ENCODE data around the gene KCNK4. TPM values are rescaled to one million over a fixed set of nuclear protein-coding genes. Genes with fewer than 3 reads are reported as not detected.

Gene KCNK4
- total and polyA plus RNA-seq, 4 donors = not detected

- peak overlapping the region in 1 of 3 donors; percentile 21 for H3K4me3 ChIP-seq (ENCODE audit: low read depth in 1 of 3, low read length in 3 of 3)
Measured at GRCh38 chr11:64340671-64341335, 49.7 kb downstream of the KCNK4 start.

More at GRCh38 chr11:64340671-64341335, 49.7 kb downstream of the KCNK4 start:
- DNase-seq (ENCODE audit: low spot score) = peak; percentile 82
- 46% methylated on average over 33 of the region's 33 CpGs for WGBS
- Histone ChIP-seq H3K36me3 (ENCODE audit: control insufficient read depth in 4 of 4, insufficient read depth in 3 of 4, low read depth in 1 of 4, low read length in 3 of 4) (no peaks in the 10 kb centered on the region), H3K27me3 (ENCODE audit: control insufficient read depth in 4 of 4, insufficient read depth in 4 of 4, low read length in 3 of 4) (no peaks in the 10 kb centered on the region), H3K9me3 (ENCODE audit: control insufficient read depth in 4 of 4, low read length in 3 of 4) (no peaks in the 10 kb centered on the region), H3K4me1 (ENCODE audit: control insufficient read depth in 4 of 4, insufficient read depth in 4 of 4, low read length in 3 of 4) (peaks cover 0 to 12% (median 7%) of the 10 kb centered on the region in 4 donors), H3K9ac (ENCODE audit: low read depth in 1 of 2, low read length in 2 of 2) (no peak overlapping the region), H3K27ac (ENCODE audit: low read depth in 1 of 2, low read length in 2 of 2) (peak overlapping the region; percentile 18 to 61)
- TF ChIP-seq JUND (IDR thresholded peaks at IDR 0.05) (no peak), SP1 (IDR thresholded peaks at IDR 0.05) (no peak), FOXA2 (IDR thresholded peaks at IDR 0.05) (no peak), NR2F2 (IDR thresholded peaks at IDR 0.05) (no peak), HNF4G (IDR thresholded peaks at IDR 0.05) (no peak), RAD21 (IDR thresholded peaks at IDR 0.05) (no peak), CTCF (IDR thresholded peaks at IDR 0.05; ENCODE audit: low read depth, low read length, missing input control) (no peak), ZBTB33 (IDR thresholded peaks at IDR 0.05) (no peak), TAF1 (conservative IDR thresholded peaks at IDR 0.05) (no peak), GABPA (IDR thresholded peaks at IDR 0.05 in 1 of 2, conservative IDR thresholded peaks at IDR 0.05 in 1 of 2) (no peak), EGR1 (IDR thresholded peaks at IDR 0.05; ENCODE audit: low read depth in 2 of 2) (no peak), RXRA (IDR thresholded peaks at IDR 0.05) (no peak), ATF3 (IDR thresholded peaks at IDR 0.05) (no peak)
- TF ChIP-seq, protein P1, sequence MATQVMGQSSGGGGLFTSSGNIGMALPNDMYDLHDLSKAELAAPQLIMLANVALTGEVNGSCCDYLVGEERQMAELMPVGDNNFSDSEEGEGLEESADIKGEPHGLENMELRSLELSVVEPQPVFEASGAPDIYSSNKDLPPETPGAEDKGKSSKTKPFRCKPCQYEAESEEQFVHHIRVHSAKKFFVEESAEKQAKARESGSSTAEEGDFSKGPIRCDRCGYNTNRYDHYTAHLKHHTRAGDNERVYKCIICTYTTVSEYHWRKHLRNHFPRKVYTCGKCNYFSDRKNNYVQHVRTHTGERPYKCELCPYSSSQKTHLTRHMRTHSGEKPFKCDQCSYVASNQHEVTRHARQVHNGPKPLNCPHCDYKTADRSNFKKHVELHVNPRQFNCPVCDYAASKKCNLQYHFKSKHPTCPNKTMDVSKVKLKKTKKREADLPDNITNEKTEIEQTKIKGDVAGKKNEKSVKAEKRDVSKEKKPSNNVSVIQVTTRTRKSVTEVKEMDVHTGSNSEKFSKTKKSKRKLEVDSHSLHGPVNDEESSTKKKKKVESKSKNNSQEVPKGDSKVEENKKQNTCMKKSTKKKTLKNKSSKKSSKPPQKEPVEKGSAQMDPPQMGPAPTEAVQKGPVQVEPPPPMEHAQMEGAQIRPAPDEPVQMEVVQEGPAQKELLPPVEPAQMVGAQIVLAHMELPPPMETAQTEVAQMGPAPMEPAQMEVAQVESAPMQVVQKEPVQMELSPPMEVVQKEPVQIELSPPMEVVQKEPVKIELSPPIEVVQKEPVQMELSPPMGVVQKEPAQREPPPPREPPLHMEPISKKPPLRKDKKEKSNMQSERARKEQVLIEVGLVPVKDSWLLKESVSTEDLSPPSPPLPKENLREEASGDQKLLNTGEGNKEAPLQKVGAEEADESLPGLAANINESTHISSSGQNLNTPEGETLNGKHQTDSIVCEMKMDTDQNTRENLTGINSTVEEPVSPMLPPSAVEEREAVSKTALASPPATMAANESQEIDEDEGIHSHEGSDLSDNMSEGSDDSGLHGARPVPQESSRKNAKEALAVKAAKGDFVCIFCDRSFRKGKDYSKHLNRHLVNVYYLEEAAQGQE (IDR thresholded peaks at IDR 0.05) = no peak

Measured in liver (tissue), 9 donors.